ENCODE results near the gene GALNT17. TPM values are rescaled to one million over a fixed set of nuclear protein-coding genes. Genes with fewer than 3 reads are reported as not detected.

Gene GALNT17
- total RNA-seq, 1 experiment from 2014 or later: not detected

DNA sequence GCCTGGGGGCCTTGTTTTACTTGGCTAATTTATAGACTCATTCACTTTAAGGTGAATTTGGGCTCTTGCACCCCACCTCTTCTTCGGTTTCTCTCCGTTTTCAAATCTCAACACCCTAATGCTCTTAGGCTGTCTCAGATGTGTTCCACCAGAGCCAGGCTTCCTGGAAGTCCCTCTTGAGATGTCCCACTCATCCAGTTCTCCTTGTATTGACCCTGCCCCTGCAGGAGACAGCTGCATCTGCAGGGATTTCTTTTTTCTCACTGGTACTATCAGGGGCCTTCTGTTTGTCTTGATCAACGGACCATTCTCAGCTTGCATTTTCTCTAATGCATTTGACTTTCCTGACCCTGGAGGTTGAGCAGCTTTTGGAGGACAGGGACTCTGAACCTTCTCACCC, 279.5 kb downstream of the GALNT17 start:
- H3K27me3 ChIP-seq (ENCODE audit: control insufficient read depth, insufficient read depth, low read length): no peaks in the 10 kb centered on the region
- H3K4me1 ChIP-seq (ENCODE audit: control insufficient read depth, insufficient read depth, low read length): no peaks in the 10 kb centered on the region
- CTCF ChIA-PET: no interaction called here
- TF ChIP-seq POLR2AphosphoS5 (IDR thresholded peaks at IDR 0.05; ENCODE audit: low read depth, low read length) (no peak), TCF7L2 (IDR thresholded peaks at IDR 0.05; ENCODE audit: low read depth, low read length) (no peak), SIN3A (IDR thresholded peaks at IDR 0.05; ENCODE audit: borderline replicate concordance, insufficient read depth, low read depth, low read length) (no peak), CTCF (IDR thresholded peaks at IDR 0.05) (no peak)
- TF ChIP-seq, protein P1, sequence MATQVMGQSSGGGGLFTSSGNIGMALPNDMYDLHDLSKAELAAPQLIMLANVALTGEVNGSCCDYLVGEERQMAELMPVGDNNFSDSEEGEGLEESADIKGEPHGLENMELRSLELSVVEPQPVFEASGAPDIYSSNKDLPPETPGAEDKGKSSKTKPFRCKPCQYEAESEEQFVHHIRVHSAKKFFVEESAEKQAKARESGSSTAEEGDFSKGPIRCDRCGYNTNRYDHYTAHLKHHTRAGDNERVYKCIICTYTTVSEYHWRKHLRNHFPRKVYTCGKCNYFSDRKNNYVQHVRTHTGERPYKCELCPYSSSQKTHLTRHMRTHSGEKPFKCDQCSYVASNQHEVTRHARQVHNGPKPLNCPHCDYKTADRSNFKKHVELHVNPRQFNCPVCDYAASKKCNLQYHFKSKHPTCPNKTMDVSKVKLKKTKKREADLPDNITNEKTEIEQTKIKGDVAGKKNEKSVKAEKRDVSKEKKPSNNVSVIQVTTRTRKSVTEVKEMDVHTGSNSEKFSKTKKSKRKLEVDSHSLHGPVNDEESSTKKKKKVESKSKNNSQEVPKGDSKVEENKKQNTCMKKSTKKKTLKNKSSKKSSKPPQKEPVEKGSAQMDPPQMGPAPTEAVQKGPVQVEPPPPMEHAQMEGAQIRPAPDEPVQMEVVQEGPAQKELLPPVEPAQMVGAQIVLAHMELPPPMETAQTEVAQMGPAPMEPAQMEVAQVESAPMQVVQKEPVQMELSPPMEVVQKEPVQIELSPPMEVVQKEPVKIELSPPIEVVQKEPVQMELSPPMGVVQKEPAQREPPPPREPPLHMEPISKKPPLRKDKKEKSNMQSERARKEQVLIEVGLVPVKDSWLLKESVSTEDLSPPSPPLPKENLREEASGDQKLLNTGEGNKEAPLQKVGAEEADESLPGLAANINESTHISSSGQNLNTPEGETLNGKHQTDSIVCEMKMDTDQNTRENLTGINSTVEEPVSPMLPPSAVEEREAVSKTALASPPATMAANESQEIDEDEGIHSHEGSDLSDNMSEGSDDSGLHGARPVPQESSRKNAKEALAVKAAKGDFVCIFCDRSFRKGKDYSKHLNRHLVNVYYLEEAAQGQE (IDR thresholded peaks at IDR 0.05; ENCODE audit: insufficient read depth in 1 of 2, low read depth in 2 of 2, low read length in 1 of 2): no peak
- DNase-seq (ENCODE audit: low read depth, low spot score): no peak
- intact Hi-C loops (cut with micrococcal nuclease; ENCODE audit: unreplicated experiment) (no loop called here), in situ Hi-C loops (cut with HindIII; ENCODE audit: low pct_unique_long_range_greater_than_20kb, low sequenced_read_pairs) (no loop called here)
- no peaks in the 10 kb centered on the region for H3K9me3 ChIP-seq (ENCODE audit: control insufficient read depth, insufficient read depth, low read depth, low read length)
- BruUV-seq (replicated peaks): no TSS peak
- no peak for ATAC-seq
- H3K27ac ChIP-seq (ENCODE audit: low read length): no peak overlapping the region
- no peaks in the 10 kb centered on the region for H3K36me3 ChIP-seq (ENCODE audit: control insufficient read depth, insufficient read depth, low read length)
- POLR2A ChIA-PET: no interaction called here
- no peak overlapping the region for H3K4me3 ChIP-seq (ENCODE audit: low read depth in 2 of 2, low read length in 2 of 2)

DNA sequence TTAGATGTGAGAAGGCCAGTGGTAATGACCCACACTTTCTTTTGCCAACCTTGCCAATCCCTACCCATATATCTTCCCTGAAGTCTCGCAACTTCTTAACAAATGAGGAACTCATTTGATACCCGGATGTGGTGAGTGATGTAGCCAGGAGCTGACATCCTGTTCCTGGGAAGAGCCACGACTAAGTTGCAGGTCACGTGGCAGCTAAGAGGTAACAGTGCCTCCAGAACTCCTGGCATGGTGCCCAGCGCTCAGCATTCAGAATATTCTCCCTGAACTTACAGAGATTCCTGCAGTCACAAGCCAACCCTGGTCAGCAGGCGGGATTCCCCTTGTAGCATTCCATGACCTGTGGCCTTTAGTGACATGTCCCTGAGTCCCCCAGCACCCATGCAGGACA, 282.5 kb downstream of the GALNT17 start:
- DNase-seq (ENCODE audit: low read depth, low spot score) (no peak), ATAC-seq (no peak)
- no TSS peak for BruUV-seq (replicated peaks)
- in situ Hi-C loops (cut with HindIII; ENCODE audit: low pct_unique_long_range_greater_than_20kb, low sequenced_read_pairs) (no loop called here), intact Hi-C loops (cut with micrococcal nuclease; ENCODE audit: unreplicated experiment) (no loop called here)
- Histone ChIP-seq H3K27me3 (ENCODE audit: control insufficient read depth, insufficient read depth, low read length) (no peaks in the 10 kb centered on the region), H3K4me3 (ENCODE audit: low read depth in 2 of 2, low read length in 2 of 2) (no peak overlapping the region), H3K9me3 (ENCODE audit: control insufficient read depth, insufficient read depth, low read depth, low read length) (no peaks in the 10 kb centered on the region), H3K4me1 (ENCODE audit: control insufficient read depth, insufficient read depth, low read length) (no peaks in the 10 kb centered on the region), H3K36me3 (ENCODE audit: control insufficient read depth, insufficient read depth, low read length) (no peaks in the 10 kb centered on the region), H3K27ac (ENCODE audit: low read length) (no peak overlapping the region)
- POLR2A ChIA-PET: no interaction called here
- no peak for TF ChIP-seq CTCF (IDR thresholded peaks at IDR 0.05)
- no peak for TF ChIP-seq POLR2AphosphoS5 (IDR thresholded peaks at IDR 0.05; ENCODE audit: low read depth, low read length)
- TF ChIP-seq TCF7L2 (IDR thresholded peaks at IDR 0.05; ENCODE audit: low read depth, low read length): no peak
- TF ChIP-seq SIN3A (IDR thresholded peaks at IDR 0.05; ENCODE audit: borderline replicate concordance, insufficient read depth, low read depth, low read length): no peak
- TF ChIP-seq, protein P1 (IDR thresholded peaks at IDR 0.05; ENCODE audit: insufficient read depth in 1 of 2, low read depth in 2 of 2, low read length in 1 of 2): no peak
- CTCF ChIA-PET: no interaction called here
